ENCODE data around the gene MRPS2.
"Not testable (repeated sequence)": the region's sequence is repeated elsewhere in the genome, so short reads cannot be mapped to it uniquely, and the experiment has no call there.

MRPS2 gene

DNA sequence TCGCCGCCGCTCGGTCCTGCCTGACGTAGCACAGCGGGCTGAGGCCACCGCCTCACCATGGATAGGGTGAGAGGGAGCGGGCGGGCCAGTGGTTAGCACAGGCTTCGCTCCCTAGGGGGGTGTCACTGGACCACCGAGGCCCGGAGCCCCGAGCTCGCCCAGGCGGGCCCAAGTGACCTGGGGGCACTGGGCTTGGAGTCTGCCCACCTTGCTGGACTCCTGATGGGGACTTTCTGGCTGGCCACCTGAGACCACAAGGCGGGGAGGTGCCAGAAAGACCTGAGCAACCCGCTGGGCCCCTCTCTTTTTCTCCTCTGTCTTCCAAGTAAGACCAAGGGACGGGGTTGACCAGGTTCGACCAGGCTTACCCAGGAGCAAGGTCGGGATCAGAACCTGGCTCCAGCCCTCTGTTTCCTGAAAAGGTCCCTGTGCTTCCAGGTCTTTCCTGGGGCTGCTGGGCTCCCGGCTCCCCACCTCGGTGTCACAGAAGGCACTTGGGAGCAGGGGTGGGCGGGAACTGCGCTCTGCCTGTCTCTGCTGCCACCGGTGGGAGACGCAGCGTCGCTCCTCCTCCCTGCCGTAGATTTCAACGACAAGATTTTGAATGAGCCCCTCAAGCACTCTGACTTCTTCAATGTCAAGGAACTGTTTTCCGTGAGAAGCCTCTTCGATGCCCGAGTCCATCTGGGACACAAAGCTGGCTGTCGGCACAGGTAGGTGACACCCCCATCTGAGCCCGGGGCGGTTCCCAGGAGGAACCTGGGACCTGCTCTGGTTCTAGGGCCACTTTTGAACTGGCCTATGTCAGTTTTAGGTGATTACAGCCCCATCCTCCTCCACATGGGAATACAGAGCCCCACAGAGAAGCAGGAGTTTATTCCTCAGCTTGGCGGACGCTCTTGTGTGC is 1.0 kb downstream of the MRPS2 start:
- DNase-seq = peak; percentile 79

DNA sequence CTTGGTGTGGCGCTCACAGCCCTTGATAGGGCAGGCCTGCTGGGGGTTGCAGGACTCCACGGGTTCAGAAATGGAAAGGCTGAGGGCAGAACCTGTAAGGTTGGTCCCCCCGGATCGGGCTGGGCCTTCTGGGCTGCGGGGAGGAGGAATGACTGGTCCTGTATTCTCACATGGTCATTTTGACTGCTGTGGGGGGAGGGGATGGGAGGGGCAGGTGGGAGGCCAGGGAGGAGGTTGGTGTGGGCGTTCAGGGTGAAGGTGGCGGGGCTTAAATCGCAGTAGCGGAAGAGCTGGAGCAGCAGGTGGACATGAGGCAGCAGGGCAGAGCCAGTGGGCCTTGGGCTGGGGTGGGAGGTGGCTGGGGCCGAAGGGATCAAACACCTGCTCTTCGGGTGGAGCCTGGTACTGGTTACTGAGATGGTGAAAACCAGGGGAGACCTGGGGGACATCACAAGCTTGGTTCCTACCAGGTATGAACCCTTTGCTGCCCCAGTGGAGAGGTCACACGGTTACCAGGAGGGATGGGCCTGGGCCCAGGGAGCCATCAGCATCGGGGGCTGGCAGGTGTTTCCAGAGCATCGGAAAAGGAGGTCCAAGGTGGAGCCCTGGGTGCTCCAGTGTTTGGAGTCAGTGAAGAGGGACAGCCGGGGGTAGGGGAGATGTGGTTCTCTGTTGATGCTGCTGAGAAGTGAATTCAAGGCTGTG is 1.8 kb downstream of the MRPS2 start:
- no peak for DNase-seq

- DNase-seq = no peak
Measured at GRCh38 chr9:135502873-135503321, 2.4 kb downstream of the MRPS2 start.

- no peak for DNase-seq
Measured at GRCh38 chr9:135503371-135504261, 3.1 kb downstream of the MRPS2 start.

- peak; percentile 74 for DNase-seq
Measured at GRCh38 chr9:135504262-135505243, 4.1 kb downstream of the MRPS2 start.

DNA sequence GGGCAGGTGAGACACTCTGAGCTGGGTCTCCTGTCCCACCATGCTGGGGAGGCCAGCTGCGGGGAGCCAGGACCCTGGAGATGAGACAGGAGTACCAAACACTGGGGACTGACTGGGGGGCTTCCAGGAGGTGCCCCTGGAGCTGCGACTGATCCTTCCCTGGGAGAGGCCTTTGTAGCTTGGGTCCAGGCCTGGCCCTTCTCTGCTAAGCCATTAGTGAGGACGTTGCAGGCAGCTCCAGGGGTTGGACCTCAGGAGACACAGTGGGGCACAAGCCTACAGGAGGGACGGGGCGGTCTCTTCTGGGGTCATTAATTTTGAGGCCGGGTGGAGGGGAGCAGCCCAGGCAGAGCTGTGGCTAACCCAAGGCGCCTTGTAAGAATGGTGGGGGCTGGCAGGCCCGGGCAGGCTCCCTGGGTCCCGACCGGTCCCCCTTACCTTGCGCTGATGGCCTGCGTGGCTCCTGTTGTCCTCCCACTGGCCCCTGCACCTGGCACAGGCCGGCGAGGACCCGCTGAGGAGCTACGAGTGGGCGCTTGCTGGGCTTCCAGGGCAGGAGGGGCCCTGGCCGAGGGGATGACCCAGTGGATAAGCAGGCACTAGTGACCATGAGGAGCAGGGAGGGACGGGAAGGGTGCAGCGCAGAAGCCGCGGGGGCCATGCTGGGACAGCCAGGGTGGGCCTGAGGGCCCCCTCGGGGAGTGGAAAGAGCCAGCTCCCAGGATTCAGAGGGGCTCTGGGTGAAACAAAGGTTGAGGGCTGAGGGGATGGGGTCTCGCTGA is 5.1 kb downstream of the MRPS2 start:
- DNase-seq = no peak

DNA sequence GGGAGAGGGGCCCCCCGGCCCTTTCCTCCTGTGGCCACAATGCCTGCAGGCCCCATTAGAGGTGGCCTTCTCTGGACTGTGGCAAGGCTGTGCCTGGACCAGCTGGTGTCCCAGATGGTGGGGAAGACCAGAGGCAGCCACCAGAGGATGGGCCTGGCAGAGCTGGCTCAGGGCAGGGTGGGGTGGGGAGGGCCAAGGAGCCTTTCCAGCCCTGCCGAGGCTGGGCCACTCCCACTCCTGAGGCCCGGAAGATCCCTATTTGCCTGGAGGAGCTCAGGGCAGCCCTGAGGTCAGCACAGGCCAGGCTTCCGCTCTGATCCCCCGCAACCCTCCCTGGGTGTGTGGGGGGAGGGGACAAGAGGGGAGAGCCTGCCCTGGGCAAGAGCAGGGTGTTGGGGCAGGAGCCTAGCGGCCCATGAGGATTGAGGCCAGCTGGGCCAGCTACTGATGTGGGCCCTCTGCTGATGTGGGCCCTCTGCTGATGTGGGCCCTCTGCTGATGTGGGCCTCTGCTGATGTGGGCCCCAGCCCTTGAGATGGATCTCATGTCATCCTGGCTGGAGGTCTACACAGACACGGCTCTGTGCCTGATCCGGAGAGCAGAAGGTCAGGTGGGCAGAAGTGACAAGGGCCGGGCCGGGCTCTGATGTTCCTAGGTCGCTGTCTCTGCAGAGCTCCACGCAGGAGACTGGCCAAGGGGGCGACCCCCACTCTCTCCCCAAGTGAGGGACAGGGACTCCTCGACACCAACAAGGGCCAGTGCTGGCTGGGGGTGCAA is 6.0 kb downstream of the MRPS2 start:
- DNase-seq = no peak

DNA sequence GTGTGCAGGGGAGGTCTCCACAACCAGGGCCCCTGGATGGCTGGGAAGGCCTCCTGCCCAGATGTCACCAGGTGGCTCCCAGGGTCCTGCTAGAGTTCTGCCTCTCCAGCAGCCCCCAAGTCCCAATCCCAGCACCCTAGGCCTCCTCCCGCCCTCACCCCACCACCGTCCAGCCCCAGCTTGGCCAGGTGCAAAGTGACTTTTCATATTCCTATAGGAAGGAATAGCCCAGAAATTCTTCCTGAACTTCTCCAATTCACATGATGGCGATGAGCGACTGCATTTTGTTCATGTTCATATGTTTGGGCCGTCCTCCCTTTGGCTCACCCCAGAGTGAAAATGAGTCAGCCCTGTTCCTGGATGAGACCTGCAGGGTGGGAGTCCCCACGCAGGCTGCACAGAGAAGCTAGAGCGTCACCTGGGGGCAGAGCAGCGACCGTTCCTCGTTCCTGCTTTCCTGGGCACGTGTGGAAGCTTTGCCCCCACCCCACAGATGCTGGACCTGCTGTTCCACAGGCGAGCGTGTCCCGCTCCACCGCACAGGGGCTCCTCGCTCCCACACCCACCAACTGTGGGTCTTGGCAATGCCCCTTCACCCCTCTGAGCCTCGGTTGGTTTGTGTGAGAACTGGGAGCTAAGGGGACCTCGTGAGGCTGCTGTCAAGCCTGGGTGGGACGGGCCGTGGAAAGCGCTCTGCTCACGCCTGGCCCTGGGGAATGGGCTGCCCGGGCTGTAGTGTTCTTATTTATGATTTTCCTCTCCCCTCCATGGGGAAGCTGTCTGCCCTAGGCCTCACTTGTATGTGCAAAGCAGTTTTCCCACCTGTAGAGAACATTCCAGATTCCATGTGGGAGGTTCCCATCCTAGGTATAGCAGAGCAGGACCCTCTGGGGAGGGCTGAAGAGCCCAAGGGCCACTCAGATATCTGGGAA is 6.9 kb downstream of the MRPS2 start:
- no peak for DNase-seq

DNA sequence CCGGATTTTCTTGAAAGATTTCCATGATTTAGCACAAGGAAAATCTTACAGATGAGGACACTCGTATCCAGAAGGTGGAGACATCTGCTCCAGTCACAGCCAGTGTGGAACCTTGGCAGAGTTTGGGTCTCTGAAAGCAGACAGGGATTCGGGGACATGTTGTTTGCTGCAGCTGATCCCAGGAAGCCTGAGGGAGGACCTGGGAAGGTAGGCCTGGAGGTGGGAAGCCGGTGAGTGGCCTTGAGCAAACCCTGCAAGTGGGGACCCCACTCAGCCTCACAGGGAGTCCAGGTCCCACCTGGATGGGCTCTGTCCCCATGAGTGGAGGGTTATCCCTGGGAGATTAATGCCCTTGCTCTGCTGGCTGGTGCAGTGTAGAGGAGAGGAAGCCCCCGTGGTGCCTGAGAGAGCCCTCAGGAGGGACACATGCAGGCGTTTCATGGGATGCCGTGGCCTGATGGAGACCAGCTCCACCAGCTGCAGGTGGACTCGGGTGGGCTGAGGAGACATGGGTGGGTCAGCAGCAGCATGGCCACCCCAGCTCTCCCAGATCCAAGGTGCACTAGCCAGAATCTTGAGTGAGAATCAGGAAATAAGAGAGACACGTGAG is 7.8 kb downstream of the MRPS2 start:
- no peak for DNase-seq

- no peak for DNase-seq
Measured at GRCh38 chr9:135509458-135509857, 9.0 kb downstream of the MRPS2 start.

DNA sequence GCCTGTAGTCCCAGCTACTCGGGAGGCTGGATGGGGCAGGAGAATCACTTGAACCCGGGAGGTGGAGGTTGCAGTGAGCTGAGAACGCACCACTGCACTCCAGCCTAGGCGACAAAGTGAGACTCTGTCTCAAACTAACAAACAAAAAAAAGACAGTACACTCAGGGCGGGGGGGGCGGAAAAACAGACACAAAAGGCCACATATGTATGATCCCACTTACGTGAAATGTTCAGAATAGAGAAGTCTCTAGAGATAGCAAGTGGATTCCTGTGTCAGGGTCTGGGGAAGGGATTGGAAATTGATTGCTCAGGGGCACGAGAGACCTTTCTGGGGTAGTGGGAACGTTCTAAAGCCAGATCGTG is 11.7 kb downstream of the MRPS2 start:
- DNase-seq = no peak

DNA sequence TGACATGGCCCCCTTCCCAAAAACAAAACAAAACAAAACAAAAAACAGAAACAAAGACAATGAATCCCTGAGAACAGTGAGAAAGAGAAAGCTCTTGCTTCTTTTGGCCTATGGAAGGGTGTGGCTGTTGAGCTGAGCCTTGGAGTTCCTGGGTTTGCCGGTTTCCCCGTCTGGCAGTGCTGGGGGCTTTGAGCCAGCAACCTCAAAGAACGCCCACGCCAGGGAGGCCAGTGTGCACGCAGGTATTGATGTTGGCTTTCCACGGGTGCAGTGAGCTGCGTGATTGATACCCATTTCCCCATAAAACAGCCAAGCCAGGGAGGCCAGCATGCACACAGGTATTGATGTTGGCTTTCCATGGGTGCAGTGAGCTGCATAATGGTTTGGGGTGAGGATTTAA is 12.4 kb downstream of the MRPS2 start:
- DNase-seq = no peak

GRCh38 chr9:135513351-135513846 is 12.9 kb downstream of the MRPS2 start:
- DNase-seq = no peak

DNA sequence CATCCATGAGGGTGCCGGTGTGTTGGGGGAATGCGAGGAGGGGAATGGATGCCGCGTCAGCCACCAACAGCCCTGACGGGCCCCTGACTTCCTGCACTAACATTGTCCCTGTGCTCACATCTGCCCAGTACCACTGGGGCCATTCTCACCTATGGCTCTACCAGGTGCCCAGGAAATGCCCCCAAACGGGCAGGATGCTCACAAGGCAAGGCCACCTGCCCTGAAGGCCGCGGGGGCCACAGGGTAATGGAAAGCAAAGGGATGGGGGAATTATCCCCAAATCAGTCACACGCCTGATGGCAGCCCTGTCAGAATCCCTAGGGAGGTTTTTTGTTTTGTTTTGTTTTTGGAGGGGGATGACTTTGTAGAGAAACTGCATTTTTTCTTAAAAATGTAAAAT is 13.4 kb downstream of the MRPS2 start:
- not testable (repeated sequence) for DNase-seq

DNA sequence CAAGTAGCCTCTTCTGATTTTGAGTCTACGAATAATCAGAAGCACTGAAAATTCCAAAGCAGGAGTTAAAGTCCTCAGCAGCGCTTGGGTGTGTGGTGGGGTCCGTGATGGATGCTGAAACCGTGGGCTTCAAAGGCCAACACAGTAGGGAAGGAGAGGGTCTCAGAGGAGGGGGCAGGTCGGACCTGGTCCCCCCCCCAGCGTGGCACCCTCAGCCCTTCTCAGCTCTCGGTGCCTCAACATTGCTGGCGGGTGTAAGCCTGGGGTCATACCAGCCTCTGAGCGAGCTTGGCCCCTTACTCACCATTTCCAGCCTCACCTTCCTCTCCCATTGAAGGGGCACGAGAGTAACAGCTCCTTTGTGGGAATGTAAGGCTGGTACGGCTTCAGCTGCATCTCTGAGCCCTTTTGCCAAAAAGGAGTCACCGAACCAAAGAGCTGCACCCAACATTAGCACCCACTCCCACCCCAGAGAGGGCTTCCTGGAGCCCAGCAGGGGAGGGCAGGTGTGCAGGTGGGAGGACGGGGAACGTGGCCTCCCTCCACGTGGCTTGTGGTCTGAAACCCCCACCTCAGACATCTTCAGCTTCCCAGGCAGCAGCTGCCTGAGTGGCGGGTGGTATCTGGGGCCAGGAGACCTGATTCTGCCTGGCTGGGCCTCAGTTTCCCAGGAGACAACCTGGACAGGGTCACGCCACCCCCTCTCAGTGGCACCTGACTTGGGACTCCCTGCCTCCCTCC is 14.0 kb downstream of the MRPS2 start:
- DNase-seq = no peak

GRCh38 chr9:135515083-135515951 is 14.8 kb downstream of the MRPS2 start:
- DNase-seq = no peak

All from activated CD4-positive, alpha-beta T cell treated with anti-CD3 and anti-CD28 coated beads for 48 hours (primary cell).